CD4-positive, alpha-beta T cell treated with Interleukin-4 for 1 hour (primary cell): ENCODE results near the gene SLC2A9.
"Not testable (repeated sequence)": the region's sequence is repeated elsewhere in the genome, so short reads cannot be mapped to it uniquely, and the experiment has no call there.

ENCODE experiments used
- DNase-seq, 2 donors: peaks; one replicate each; pipeline ENCODE4 v3.0.0-alpha.2; 2020 to 2022

SLC2A9 gene

GRCh38 chr4:9808077-9808476 is 213.2 kb downstream of the SLC2A9 start:
- DNase-seq, result no peak

GRCh38 chr4:9804918-9805317 is 216.4 kb downstream of the SLC2A9 start:
- DNase-seq, result no peak

- DNase-seq, result no peak
Measured at GRCh38 chr4:9800848-9801247, 220.4 kb downstream of the SLC2A9 start.

GRCh38 chr4:9796641-9797040 is 224.7 kb downstream of the SLC2A9 start:
- not testable (repeated sequence) for DNase-seq

- DNase-seq, result no peak
Measured at GRCh38 chr4:9792381-9792780, 228.9 kb downstream of the SLC2A9 start.

- DNase-seq, result not testable (repeated sequence)
Measured at GRCh38 chr4:9785891-9786290, 235.4 kb downstream of the SLC2A9 start.

- DNase-seq, result no peak
Measured at GRCh38 chr4:9782136-9782436, 239.2 kb downstream of the SLC2A9 start.

GRCh38 chr4:9781343-9782135 is 239.8 kb downstream of the SLC2A9 start, which contains the start of gene DRD5:
DRD5 (plus strand) TSS chr4:9781634; CDS start chr4:9782030, 396 bp downstream.
- no peak for DNase-seq
